HG02678 (cell line): ENCODE results near the gene PAQR6.
A peak's percentile ranks its signal among the peaks of the same experiment; 100 is the strongest.

Experiments
- ATAC-seq: cut with Tn5 transposase; IDR thresholded peaks from one replicate; pipeline ENCODE4 v1.9.1; 2021; ENCODE audit warnings: mild to moderate bottlenecking, moderate library complexity; ENCODE audit not compliant: unreplicated experiment

PAQR6 gene, protein sequence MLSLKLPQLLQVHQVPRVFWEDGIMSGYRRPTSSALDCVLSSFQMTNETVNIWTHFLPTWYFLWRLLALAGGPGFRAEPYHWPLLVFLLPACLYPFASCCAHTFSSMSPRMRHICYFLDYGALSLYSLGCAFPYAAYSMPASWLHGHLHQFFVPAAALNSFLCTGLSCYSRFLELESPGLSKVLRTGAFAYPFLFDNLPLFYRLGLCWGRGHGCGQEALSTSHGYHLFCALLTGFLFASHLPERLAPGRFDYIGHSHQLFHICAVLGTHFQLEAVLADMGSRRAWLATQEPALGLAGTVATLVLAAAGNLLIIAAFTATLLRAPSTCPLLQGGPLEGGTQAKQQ

DNA sequence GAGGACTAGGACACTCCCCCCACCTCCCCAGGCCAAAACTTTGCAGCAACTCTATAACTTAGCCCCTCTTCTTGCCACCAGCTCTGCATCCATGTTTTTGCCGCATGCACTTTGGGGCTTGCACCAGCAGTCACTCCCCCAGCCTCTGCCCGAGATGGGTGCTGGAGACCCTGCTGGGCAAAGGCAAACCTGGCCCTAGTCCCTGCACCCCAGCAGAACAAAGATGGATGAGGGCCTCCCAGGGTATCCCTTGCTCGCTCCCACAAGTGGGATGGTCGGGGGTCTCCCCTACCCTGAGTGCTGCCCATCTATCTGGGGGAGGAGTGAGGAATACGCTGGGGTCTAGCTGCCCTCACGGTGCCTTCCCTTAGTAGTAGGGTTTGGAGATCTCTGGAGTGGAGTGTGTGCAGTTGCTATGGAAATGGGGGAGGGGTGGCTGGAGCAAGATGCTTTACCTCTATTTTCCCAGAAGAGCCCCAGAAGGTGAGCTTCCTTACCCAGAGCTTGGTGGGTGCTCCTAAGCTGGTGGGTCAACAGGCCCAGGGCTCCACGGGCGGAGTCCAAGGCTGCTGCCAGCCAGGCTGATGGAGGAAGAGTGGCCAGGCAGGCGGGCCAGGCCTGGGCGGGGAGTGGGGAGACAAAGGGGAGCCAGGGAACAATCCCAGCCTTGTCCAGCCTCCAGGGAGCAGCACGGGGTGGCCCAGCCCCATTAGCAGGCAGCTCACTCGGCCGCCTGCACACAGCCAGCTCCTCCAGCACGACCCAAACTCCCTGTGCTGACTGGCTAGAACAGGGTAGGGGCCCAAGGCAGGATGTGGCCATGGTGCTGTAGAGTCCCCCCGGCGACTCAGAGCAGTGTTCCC lies at the start of gene PAQR6:
TSS of gene PAQR6 (minus strand) at position 597 of the 863 bp plus-strand sequence. CDS start 1,325 bp downstream, outside the sequence.
- ATAC-seq = no peak

DNA sequence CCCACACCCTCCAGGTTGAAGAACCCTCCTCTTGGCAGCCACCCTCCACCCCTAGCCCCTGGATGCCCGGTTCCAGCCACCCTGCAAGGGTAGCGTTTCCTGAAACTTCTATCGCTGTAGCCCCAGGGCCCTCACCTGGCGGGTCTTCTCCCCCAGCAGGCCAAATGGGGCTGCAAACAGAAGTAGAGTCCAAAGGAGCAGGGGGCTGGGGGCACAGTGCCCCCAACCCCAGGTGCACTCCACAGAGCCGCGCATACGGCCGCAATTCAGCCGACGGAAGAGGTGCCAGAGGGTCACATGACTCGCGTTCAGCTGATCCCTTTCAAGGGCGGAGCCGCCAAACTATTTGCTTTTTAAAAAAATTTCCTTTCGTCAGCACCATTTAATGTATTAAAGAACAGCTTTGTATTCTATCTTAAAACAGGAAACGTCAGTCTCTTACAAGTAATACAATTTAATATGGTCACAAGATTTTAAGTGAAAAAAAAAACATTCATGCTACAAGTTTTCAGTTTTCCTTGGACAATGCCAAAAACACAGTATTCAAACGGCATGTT lies 47.6 kb upstream of the PAQR6 start, which contains the start of gene GLMP:
TSS of gene GLMP (minus strand) at position 289 of the 557 bp plus-strand sequence. CDS start at position 255, 34 bp downstream.
- ATAC-seq = no peak

DNA sequence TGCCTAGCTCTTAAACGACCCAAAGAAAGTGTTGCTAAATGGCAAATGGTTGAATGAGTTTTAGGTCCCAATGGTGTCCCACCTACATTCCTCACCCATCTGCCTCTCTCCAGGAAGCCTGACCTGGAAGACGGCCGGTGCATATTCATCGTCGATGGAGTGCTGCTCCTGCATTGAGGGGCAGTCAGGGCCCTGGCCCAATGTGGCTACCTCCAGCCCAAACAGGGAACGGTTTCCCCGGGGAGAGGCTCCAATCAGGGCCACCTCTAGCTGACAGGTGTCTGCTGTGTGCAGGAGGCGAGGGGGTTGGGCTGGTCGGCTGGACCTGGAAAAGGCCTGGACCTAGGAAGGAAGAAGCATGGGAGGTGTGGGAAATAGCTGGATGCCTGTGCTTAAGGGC lies 46.0 kb upstream of the PAQR6 start:
- no peak for ATAC-seq

DNA sequence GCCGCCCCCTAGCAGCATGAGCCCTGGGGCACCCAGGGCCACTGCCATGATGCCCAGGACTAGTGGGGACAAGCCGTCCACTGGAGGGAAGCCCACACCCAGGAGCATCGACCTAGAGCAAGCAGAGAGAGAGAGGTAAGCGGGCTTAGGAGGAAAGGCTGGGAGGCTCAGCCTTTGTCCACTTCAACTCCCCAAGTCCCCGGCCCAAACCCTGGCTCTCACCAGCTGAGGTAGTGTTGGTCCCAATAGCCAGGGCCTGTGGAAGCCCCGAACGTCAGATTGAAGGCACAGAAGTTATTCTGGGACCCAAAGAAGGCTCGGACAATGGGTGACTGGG lies 45.2 kb upstream of the PAQR6 start:
- ATAC-seq = no peak

DNA sequence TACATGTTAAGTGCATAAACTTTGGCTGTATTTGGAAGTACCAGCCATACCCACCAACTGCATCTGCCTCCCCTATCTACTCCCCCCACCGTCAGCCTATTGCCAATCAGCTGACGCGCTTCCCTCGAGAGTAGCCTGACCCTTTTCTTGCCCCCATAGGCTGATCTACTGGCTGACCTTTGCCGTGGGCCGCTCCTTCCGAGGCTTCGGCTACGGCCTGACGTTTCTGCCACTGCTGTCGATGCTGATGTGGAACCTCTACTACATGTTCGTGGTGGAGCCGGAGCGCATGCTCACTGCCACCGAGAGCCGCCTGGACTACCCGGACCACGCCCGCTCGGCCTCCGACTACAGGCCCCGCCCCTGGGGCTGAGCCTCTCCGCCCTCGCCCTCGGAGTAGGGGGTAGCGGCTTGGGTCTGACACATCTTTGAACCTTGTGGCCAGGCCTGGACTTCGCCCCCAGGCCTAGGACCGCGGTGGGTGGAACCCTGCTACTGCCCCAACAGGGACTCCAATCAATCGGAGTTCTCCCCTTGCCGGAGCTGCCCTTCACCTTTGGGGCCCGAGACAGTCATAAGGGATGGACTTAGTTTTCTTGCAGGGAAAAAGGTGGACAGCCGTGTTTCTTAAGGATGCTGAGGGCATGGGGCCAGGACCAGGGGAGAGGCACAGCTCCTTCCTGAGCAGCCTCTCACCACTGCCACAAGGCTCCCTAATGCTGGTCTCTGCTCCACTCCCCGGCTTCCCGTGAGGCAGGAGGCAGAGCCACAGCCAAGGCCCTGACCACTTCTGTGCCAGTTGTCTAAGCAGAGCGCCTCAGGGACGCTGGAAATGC lies 43.6 kb upstream of the PAQR6 start:
- ATAC-seq = no peak

DNA sequence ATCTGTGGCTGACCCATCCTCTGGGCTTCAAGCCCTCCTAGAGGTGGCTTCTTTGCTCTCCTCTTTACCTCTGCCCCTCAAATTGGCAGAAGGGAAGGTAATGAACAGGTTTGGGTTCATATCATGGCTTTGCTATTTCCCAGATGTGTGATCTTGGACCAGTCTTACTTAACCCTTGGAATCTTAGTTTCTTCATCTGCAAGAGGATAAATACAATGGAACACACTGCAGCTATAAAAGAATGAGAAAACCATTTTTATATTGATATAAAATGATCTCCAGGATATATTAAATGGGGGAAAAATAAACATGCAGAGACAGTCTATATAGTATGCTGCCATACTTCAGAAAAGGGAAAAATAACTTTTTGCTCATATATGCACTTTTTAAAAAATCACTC lies 42.0 kb upstream of the PAQR6 start:
- no peak for ATAC-seq

DNA sequence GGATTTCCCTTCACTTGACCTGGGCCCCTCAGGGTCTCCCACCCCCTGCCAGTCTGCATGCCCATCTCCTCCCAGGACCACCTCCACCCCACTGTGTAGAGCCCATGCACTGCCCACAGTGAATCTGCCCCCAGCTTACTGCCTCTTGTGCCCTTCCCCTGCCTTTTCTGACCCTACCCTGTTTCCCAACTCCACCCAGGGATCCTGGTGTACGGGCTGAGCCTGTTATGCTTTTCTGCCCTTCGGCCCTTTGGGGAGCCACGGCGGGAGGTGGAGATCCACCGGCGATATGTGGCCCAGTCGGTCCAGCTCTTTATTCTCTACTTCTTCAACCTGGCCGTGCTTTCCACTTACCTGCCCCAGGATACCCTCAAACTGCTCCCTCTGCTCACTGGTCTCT lies 38.2 kb upstream of the PAQR6 start:
- ATAC-seq = no peak

DNA sequence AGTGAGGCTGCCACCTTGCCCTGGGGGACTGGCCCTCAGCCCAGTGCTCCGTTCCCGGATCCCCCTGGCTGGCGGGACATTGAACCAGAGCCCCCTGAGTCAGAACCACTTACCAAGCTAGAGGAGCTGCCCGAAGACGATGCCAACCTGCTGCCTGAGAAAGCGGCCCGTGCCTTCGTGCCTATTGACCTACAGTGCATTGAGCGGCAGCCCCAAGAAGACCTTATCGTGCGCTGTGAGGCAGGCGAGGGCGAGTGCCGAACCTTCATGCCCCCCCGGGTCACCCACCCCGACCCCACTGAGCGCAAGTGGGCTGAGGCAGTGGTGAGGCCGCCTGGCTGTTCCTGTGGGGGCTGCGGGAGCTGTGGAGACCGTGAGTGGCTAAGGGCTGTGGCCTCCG lies 37.6 kb upstream of the PAQR6 start:
- no peak for ATAC-seq

DNA sequence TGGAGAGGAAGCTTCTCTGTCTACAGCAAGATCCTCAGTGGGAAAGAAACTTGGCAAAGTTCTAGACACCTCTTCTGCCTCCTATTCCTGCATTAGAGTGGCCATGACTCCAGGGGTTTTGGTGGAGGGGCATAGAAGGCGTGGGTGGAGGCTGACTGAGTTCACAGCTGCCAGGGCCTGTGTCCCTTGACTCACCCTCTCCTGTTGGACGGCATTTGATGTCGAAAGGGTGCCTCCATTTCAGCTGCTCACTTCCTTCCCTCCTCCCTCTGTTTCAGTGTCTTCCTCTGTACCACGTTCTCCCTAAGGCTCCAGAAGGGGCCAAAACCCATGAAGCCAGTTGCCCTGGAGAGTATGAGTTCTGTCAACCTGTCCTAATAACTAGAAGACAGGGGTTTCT lies 36.9 kb upstream of the PAQR6 start:
- no peak for ATAC-seq

DNA sequence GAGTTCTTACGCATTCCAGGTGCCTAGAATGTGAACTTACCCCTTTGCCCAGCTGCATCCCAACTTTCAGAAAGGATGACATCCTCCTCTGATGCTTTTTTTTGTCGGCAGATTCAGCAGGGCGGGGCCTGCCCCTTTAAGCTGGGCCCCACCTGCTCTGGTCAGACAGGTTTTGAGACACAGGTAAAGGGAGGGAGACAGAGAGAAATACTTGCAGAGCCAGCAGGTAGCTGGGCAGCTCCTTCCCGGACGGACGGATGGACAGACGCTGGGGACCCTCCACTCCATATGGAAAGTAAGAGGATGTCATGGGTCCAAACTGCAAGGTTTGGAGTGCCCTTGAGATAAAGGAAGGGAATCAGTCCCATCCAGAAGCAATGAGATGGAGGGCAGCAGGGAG lies 36.3 kb upstream of the PAQR6 start, which contains the start of gene TMEM79:
TSS of gene TMEM79 (plus strand) at position 214 of the 400 bp plus-strand sequence. CDS start 902 bp downstream, outside the sequence.
- no peak for ATAC-seq

DNA sequence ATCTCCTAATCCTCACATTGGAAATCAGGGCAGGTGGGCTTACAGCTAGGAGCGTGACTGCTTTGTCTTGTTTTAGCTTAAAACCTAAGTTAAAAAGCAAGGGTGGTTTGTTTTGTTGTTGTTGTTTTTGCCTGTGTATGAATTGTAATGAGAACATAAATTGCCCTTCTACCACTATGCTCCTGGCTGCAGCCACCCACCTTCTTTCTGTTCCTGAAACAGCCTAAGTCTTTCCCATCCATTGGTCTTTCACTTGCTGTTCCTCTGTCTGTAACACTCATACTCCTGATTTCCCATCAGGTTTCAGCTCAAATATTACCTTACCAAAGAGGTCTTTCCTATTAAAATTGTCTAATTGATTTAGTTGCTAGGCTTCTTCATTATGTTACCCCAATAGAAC lies 35.7 kb upstream of the PAQR6 start:
- no peak for ATAC-seq

DNA sequence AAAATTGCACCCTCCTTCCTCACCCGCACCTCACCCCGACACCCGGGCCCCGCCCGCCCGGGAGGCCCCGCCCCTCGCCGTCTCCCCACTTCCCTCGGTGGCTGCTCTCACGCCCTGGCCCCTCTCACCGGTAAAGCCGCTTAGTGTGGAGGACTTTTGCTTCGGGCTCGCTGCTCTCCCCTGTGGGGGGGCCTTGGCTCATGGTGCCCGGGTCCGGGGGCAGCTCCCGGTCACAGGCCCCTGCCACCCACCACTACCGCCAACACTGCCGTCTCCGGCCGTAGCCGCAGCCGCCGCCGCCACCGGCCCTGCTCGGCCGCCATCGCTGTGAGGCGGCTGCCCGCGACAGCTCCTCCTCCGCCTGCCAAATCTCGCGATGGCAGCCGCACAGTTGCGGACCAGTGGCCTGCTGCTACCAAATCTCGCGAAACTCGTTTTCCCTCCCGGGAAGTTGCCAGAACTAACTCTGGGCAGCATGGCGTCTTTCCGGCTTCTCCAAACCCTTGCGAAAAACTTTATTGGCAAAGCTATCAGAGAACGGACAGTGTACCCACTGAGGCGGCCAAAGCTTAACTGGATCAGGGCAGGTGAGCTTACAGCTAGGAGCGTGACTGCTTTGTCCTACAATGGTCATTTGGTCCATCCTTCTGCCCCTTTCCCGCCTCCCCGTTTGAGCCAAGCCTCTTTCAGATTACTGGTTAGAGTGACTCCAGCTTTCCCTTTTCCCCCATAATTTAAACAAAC lies 34.8 kb upstream of the PAQR6 start, which contains the start of gene SMG5:
TSS of gene SMG5 (minus strand) at position 347 of the 744 bp plus-strand sequence. CDS start at position 202, 145 bp downstream.
- ATAC-seq = peak; percentile 74

DNA sequence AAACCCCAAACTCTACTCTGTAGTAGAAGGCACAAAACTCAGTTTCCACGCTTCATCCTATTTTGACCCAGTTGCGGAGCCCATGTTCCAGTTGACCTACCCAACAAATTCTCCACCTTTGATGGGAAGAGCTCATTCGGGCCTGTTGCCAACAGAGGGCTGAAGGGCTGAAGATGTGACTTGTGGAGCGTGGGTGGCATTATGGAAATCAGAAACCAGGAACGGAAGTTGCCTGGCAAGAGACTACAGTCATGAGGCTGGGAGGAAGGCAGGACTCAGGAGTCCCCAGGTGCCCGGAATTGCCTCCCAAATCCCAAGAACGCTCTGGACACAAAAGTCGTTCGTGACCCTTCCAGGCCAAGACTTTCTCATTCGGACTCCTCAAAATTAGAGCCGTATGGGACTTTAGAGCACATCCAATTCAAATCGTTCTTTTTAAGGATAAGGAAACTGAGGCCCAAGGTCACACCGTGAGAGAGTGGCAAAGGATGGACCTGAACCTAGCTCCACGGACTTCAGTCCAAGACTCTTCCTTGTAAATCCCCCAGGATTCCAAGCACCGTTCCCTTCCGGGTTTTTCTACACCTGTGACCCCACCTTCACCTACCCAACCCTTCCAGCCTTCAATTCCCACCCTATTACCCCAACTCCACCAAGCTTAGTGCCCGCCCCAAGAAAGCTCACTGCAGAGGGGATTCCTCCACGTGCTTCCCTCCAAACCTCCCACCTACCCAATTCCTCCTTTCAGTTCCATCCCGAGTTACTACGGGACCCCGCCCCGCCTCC lies 34.0 kb upstream of the PAQR6 start:
- no peak for ATAC-seq

DNA sequence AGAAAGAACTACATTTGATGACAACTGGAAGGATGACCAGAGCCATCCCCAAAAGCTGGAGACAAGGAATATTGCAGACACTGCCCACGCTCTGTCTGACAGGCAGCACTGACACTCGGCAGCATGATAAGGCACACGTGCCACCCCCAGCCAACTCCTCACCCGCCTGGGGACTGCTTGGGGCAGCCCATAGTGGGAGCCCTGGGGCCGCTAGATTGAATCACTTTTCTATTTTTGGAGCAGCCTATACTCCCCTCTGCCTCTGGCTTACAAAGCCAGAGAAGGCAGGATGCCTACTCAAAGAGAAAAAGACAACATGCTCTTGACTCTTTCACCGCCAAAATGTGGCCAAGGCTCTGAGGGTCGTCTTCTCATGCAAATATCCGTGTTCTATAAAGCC lies 33.4 kb upstream of the PAQR6 start:
- no peak for ATAC-seq

DNA sequence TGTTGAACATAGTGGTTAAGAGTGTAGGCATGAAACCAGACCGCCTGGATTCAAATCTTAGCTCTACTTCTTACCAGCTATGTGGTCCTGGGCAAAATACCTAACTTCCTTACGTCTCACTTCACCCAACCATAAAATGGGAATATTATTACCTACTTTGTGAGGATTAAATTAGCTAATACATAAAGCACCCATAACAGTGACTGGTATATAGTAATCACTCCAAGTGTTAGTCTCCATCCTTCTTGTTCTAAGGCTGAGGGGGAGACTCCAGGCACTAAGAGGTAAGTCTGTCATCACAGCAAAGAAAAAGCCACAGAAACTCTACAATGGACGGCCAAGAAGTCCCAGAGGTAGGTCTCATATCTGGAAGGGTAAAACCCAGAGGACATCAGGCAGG lies 32.0 kb upstream of the PAQR6 start:
- no peak for ATAC-seq

DNA sequence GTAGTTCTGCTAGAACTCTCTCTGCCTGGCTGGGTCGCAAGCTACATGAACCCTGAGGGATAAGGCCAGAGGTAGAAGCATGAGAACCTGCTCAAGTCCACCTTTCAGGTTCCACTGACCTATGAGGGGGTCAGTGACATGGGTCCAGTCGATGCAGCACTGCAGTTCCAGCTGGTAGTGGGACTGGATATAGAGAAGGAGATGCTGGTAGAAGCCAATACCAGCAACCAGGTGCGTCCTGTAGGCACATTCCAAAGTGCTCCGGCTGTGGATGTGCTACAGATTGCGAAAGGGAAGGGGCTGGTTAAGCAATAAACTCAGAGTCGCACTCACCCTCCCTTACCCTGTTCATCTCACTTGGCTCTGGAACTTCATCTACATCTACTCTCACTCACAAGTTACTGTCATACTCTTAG lies 29.1 kb upstream of the PAQR6 start:
- no peak for ATAC-seq

DNA sequence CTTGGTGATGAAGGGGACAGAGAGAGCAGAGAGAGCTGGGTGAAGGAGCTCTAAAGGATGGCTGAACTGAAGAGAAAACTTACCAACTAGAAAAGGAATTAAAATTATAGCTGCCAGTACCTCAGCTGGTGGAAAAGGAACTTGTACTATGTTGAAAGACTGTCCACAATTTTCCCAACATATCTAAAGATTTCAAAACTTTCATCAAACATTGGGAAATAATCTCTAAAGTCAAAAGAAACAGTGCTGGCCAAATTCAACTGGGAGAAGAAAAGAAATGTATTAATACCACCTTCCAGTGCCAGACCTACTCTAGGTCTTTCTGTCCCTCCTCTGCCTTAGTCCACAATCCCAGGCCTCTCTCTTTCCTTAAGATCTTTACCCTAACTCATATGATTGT lies 28.7 kb upstream of the PAQR6 start:
- no peak for ATAC-seq

DNA sequence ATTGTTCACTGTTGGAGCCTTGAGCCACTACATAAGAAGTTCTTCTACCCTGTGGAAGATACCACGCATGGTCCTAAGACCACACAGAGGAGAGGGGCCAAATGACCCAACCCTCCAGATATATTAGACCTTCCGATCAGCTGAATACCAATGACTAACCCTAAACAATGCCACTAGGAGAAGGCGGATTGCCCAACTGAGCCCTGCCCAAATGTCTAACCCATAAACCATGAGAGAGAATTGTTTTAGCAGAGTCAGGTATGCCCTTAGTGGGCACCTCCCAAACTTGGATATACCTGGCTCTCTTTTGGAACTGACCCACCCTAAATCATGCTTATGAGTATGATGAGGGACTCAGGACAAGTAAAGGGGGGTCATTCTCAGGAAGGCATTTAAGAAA lies 22.5 kb upstream of the PAQR6 start:
- ATAC-seq = no peak

DNA sequence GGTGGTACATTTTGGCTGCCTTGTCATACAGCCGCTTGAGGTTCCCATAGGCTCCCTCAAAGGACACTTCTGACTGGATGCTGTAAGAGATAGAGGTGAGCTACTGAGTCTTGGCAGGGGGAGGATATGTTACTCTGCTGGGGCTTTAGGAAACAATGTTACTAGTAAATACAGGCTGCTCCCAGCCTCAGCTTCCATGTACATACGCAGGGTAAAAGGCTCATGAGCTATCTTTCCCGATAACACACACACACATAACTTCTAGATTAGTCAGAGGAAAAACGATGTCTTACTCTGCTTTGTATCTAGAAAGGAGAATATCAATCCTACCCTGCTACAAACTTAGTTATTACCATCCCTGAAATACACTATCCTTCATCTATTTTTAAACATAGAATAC lies 20.5 kb upstream of the PAQR6 start:
- no peak for ATAC-seq
